Measurements from ENCODE around the gene SCD5.
"Not testable (repeated sequence)": the region's sequence is repeated elsewhere in the genome, so short reads cannot be mapped to it uniquely, and the experiment has no call there.

The SCD5 gene

GRCh38 chr4:82798168-82799005 lies at the start of gene SCD5:
Gene SCD5 (minus strand): TSS chr4:82798796. CDS start chr4:82798537, 259 bp downstream.
- peak within 1 kb of the TSS; percentile 68 for H3K4me3 ChIP-seq (ENCODE audit: low read depth, low read length)
- no peak for TF ChIP-seq CTCF (IDR thresholded peaks at IDR 0.05; ENCODE audit: low read depth, low read length, missing control alignments)
- peak; percentile 25 for DNase-seq (ENCODE audit: low read depth)

GRCh38 chr4:82842593-82842992 lies 44.0 kb upstream of the SCD5 start:
- H3K4me3 ChIP-seq (ENCODE audit: low read depth, low read length): no peak overlapping the region
- no peak for DNase-seq (ENCODE audit: low read depth)
- TF ChIP-seq CTCF (IDR thresholded peaks at IDR 0.05; ENCODE audit: low read depth, low read length, missing control alignments): peak; percentile 28

- DNase-seq (ENCODE audit: low read depth): no peak
- no peak overlapping the region for H3K4me3 ChIP-seq (ENCODE audit: low read depth, low read length)
- TF ChIP-seq CTCF (IDR thresholded peaks at IDR 0.05; ENCODE audit: low read depth, low read length, missing control alignments): no peak
Measured at GRCh38 chr4:82839624-82840023, 41.0 kb upstream of the SCD5 start.

- TF ChIP-seq CTCF (IDR thresholded peaks at IDR 0.05; ENCODE audit: low read depth, low read length, missing control alignments): no peak
- no peak overlapping the region for H3K4me3 ChIP-seq (ENCODE audit: low read depth, low read length)
- DNase-seq (ENCODE audit: low read depth): no peak
Measured at GRCh38 chr4:82833696-82834313, 35.2 kb upstream of the SCD5 start.

- not testable (repeated sequence) for DNase-seq (ENCODE audit: low read depth); H3K4me3 ChIP-seq (ENCODE audit: low read depth, low read length)
Measured at GRCh38 chr4:82833060-82833459, 34.5 kb upstream of the SCD5 start.

GRCh38 chr4:82825425-82825824 lies 26.8 kb upstream of the SCD5 start:
- TF ChIP-seq CTCF (IDR thresholded peaks at IDR 0.05; ENCODE audit: low read depth, low read length, missing control alignments): no peak
- no peak for DNase-seq (ENCODE audit: low read depth)
- no peak overlapping the region for H3K4me3 ChIP-seq (ENCODE audit: low read depth, low read length)

GRCh38 chr4:82823062-82823461 lies 24.5 kb upstream of the SCD5 start:
- no peak overlapping the region for H3K4me3 ChIP-seq (ENCODE audit: low read depth, low read length)
- TF ChIP-seq CTCF (IDR thresholded peaks at IDR 0.05; ENCODE audit: low read depth, low read length, missing control alignments): no peak
- DNase-seq (ENCODE audit: low read depth): no peak
